ENCODE measurements around the gene AKIRIN2.

DNA sequence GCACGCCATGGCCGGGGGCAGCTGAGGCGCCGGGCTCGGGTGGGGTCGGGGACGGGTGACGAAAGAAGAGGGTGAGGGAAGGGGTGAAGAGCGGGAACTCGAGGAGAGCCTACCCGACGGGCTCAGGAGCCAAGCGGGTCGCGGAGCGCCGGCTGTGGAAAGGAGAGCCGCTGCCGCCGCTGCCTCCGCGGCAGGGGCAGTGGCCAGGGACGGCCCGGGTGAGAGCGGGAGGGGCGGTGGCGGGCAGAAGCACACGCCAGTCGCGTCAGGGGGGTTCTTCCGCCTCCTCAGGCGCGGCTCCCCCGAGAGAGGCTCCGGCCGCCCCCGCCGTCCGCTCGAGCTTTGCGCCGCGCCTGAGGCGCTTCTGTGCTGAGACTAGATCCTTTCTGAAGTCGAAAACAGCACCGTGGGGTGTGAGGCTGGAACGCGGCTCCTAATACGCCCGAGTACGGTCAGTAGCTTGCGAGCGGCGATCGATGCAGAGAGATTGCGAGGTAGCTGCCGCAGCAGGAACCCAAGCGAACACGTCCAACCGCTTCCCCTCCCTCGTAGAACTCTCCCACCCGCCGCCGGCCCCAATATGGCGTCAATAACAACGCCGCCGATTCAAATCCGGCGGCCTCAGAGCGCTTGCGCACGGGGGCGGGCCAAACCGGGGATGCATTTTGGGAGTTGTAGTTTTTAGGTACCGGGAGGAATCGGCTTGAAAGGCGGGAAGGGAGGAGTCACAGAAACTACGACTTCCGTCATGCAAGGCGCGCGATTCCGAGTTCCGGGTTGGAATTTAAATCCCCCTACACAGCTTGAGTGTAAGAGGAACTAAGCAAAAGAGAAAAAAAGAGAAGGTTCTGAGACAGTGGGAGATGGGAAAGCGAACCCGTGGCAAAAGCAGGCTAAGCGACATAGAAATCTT is at the start of gene AKIRIN2:
- no peak for TF ChIP-seq EZH2 (IDR thresholded peaks at IDR 0.05; ENCODE audit: borderline replicate concordance, low read depth, low read length, severe bottlenecking)
- peak; percentile 86 for TF ChIP-seq POLR2AphosphoS5 (IDR thresholded peaks at IDR 0.05; ENCODE audit: insufficient read depth, low read depth, low read length)
- TF ChIP-seq, protein P1, sequence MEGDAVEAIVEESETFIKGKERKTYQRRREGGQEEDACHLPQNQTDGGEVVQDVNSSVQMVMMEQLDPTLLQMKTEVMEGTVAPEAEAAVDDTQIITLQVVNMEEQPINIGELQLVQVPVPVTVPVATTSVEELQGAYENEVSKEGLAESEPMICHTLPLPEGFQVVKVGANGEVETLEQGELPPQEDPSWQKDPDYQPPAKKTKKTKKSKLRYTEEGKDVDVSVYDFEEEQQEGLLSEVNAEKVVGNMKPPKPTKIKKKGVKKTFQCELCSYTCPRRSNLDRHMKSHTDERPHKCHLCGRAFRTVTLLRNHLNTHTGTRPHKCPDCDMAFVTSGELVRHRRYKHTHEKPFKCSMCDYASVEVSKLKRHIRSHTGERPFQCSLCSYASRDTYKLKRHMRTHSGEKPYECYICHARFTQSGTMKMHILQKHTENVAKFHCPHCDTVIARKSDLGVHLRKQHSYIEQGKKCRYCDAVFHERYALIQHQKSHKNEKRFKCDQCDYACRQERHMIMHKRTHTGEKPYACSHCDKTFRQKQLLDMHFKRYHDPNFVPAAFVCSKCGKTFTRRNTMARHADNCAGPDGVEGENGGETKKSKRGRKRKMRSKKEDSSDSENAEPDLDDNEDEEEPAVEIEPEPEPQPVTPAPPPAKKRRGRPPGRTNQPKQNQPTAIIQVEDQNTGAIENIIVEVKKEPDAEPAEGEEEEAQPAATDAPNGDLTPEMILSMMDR (IDR thresholded peaks at IDR 0.05; ENCODE audit: extremely low read depth in 1 of 2, insufficient read depth in 1 of 2, low read depth in 1 of 2, low read length in 2 of 2) = no peak
- peak; percentile 10 for TF ChIP-seq GATA2 (IDR thresholded peaks at IDR 0.05; ENCODE audit: insufficient read depth, insufficient read length, low read depth, low read length)
- peak; percentile 92 for TF ChIP-seq POLR2A (IDR thresholded peaks at IDR 0.05; ENCODE audit: low read depth, low read length)

Measured in endothelial cell of umbilical vein (primary cell).